ENCODE results near the gene LTO1. TPM values are rescaled to one million over a fixed set of nuclear protein-coding genes. Genes with fewer than 3 reads are reported as not detected.

Gene LTO1
- total RNA-seq, 1 donor from 2014 or later, result 20.0 TPM

DNA sequence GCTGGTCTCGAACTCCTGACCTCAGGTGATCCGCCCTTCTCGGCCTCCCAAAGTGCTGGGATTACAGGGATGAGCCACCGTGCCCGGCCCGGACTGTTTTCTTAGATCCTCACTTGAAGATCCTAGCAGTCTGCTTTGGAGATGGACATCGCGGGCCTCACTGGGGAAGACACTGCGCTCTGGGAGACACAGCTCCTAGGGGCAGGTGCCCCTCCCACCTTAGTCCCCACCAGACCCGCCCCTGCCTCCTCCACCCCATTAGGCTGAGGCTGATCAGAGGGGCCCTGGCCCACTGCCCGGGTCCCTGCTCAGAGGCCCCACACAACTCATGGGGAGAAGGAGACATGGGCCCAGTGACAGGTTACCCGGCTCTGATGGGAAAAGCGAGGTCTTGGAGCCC is 11.3 kb upstream of the LTO1 start:
- FAIRE-seq (no peak), DNase-seq (ENCODE audit: low read depth) (no peak)
- Mint-ChIP-seq H3K36me3 (ENCODE audit: low read depth, unreplicated experiment) (no peaks in the 10 kb centered on the region), H3K4me3 (ENCODE audit: unreplicated experiment) (no peak overlapping the region), H3K9me3 (ENCODE audit: unreplicated experiment) (no peaks in the 10 kb centered on the region), H3K27ac (ENCODE audit: unreplicated experiment) (no peak overlapping the region), H3K4me1 (ENCODE audit: low read depth, unreplicated experiment) (peaks cover 7% of the 10 kb centered on the region), H3K27me3 (ENCODE audit: low read depth, unreplicated experiment) (peaks cover 3% of the 10 kb centered on the region)
- no peaks in the 10 kb centered on the region for H3K36me3 ChIP-seq (ENCODE audit: insufficient read depth, low read length)
- no peak overlapping the region for H2AFZ ChIP-seq (ENCODE audit: low read depth, low read length)
- no peaks in the 10 kb centered on the region for H3K4me1 ChIP-seq (ENCODE audit: insufficient read depth, low read length)
- no peak overlapping the region for H3K9ac ChIP-seq (ENCODE audit: low read length)
- TF ChIP-seq EZH2 (IDR thresholded peaks at IDR 0.05; ENCODE audit: insufficient read depth, low read length) (no peak), CTCF (IDR thresholded peaks at IDR 0.05; ENCODE audit: insufficient read depth, low read depth, low read length) (no peak)
- no peaks in the 10 kb centered on the region for H3K9me3 ChIP-seq (ENCODE audit: insufficient read depth, low read depth, low read length)
- no peaks in the 10 kb centered on the region for H4K20me1 ChIP-seq (ENCODE audit: insufficient read depth, low read length)
- H3K4me2 ChIP-seq (ENCODE audit: low read length), result no peak overlapping the region
- H3K27me3 ChIP-seq (ENCODE audit: insufficient read depth, low read length), result no peaks in the 10 kb centered on the region
- no peak overlapping the region for H3K27ac ChIP-seq (ENCODE audit: low read depth, low read length)
- no peaks in the 10 kb centered on the region for H3K79me2 ChIP-seq (ENCODE audit: insufficient read depth, low read length)
- no peak overlapping the region for H3K4me3 ChIP-seq (ENCODE audit: insufficient read depth, low read depth, low read length)

DNA sequence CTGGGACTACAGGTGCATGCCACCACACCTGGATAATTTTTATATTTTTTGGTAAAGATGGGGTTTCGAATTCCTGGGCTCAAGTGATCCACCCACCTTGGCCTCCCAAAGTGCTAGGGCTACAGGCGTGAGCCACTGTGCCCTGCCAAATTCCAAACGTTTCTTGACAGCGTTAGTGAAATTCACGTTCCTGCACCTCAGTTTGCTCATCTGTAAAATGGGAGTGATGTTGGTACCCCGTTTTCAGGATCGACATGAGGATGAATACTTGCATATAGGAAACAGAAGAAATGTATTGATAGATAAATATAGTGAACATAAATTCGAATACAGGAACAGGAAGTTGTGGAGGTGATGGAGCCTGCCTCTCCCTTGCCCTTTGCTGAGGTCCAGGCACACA is 10.2 kb upstream of the LTO1 start:
- Mint-ChIP-seq H3K4me1 (ENCODE audit: low read depth, unreplicated experiment) (peaks cover 7% of the 10 kb centered on the region), H3K36me3 (ENCODE audit: low read depth, unreplicated experiment) (no peaks in the 10 kb centered on the region), H3K4me3 (ENCODE audit: unreplicated experiment) (no peak overlapping the region), H3K9me3 (ENCODE audit: unreplicated experiment) (peaks cover 1% of the 10 kb centered on the region), H3K27ac (ENCODE audit: unreplicated experiment) (no peak overlapping the region), H3K27me3 (ENCODE audit: low read depth, unreplicated experiment) (peaks cover 2% of the 10 kb centered on the region)
- H3K4me2 ChIP-seq (ENCODE audit: low read length), result peak overlapping the region; percentile 59
- H3K4me1 ChIP-seq (ENCODE audit: insufficient read depth, low read length), result no peaks in the 10 kb centered on the region
- H3K27me3 ChIP-seq (ENCODE audit: insufficient read depth, low read length), result no peaks in the 10 kb centered on the region
- no peak overlapping the region for H3K4me3 ChIP-seq (ENCODE audit: insufficient read depth, low read depth, low read length)
- no peak overlapping the region for H2AFZ ChIP-seq (ENCODE audit: low read depth, low read length)
- DNase-seq (ENCODE audit: low read depth), result no peak
- H3K27ac ChIP-seq (ENCODE audit: low read depth, low read length), result no peak overlapping the region
- H3K9me3 ChIP-seq (ENCODE audit: insufficient read depth, low read depth, low read length), result no peaks in the 10 kb centered on the region
- TF ChIP-seq EZH2 (IDR thresholded peaks at IDR 0.05; ENCODE audit: insufficient read depth, low read length), result no peak
- TF ChIP-seq CTCF (IDR thresholded peaks at IDR 0.05; ENCODE audit: insufficient read depth, low read depth, low read length), result no peak
- H4K20me1 ChIP-seq (ENCODE audit: insufficient read depth, low read length), result no peaks in the 10 kb centered on the region
- H3K79me2 ChIP-seq (ENCODE audit: insufficient read depth, low read length), result no peaks in the 10 kb centered on the region
- FAIRE-seq, result no peak
- no peak overlapping the region for H3K9ac ChIP-seq (ENCODE audit: low read length)
- no peaks in the 10 kb centered on the region for H3K36me3 ChIP-seq (ENCODE audit: insufficient read depth, low read length)

DNA sequence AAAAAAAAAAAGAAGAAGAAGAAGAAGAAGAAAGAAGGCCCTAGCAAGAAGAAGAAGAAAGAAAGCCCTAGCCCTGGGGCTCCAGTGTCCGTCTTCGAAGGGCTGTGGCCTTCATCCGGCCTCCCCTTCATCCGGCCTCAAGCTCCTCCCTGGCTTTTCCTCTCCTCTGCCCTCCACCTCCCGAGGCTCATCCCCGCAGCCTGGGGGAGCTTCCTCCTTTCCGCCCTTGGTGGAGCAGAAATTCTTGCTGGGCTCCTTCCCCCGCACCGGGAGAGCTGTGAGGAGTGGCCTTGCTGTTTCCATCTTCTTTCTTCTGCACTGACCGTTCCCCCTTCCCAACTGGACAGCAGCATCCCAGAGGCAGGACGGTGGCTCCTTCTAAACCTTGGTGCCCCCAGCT is 9.5 kb upstream of the LTO1 start:
- no peaks in the 10 kb centered on the region for H3K36me3 Mint-ChIP-seq (ENCODE audit: low read depth, unreplicated experiment)
- H3K4me1 Mint-ChIP-seq (ENCODE audit: low read depth, unreplicated experiment), result peaks cover 3% of the 10 kb centered on the region

More for the DNA sequence above, 9.5 kb upstream of the LTO1 start:
- Histone ChIP-seq H3K27ac (ENCODE audit: low read depth, low read length) (no peak overlapping the region), H3K4me2 (ENCODE audit: low read length) (no peak overlapping the region), H2AFZ (ENCODE audit: low read depth, low read length) (no peak overlapping the region), H3K4me3 (ENCODE audit: insufficient read depth, low read depth, low read length) (no peak overlapping the region), H3K36me3 (ENCODE audit: insufficient read depth, low read length) (no peaks in the 10 kb centered on the region), H3K4me1 (ENCODE audit: insufficient read depth, low read length) (no peaks in the 10 kb centered on the region), H3K9me3 (ENCODE audit: insufficient read depth, low read depth, low read length) (no peaks in the 10 kb centered on the region), H3K79me2 (ENCODE audit: insufficient read depth, low read length) (no peaks in the 10 kb centered on the region), H3K9ac (ENCODE audit: low read length) (no peak overlapping the region), H3K27me3 (ENCODE audit: insufficient read depth, low read length) (no peaks in the 10 kb centered on the region), H4K20me1 (ENCODE audit: insufficient read depth, low read length) (no peaks in the 10 kb centered on the region)
- no peak overlapping the region for H3K4me3 Mint-ChIP-seq (ENCODE audit: unreplicated experiment)
- peaks cover 1% of the 10 kb centered on the region for H3K9me3 Mint-ChIP-seq (ENCODE audit: unreplicated experiment)
- TF ChIP-seq EZH2 (IDR thresholded peaks at IDR 0.05; ENCODE audit: insufficient read depth, low read length), result no peak
- no peak for TF ChIP-seq CTCF (IDR thresholded peaks at IDR 0.05; ENCODE audit: insufficient read depth, low read depth, low read length)
- DNase-seq (ENCODE audit: low read depth) (no peak), FAIRE-seq (no peak)
- H3K27me3 Mint-ChIP-seq (ENCODE audit: low read depth, unreplicated experiment), result peaks cover 2% of the 10 kb centered on the region
- H3K27ac Mint-ChIP-seq (ENCODE audit: unreplicated experiment), result no peak overlapping the region
